Measurements from ENCODE around the gene B3GNT7.
"Not testable (repeated sequence)": the region's sequence is repeated elsewhere in the genome, so short reads cannot be mapped to it uniquely, and the experiment has no call there.

B3GNT7 gene

DNA sequence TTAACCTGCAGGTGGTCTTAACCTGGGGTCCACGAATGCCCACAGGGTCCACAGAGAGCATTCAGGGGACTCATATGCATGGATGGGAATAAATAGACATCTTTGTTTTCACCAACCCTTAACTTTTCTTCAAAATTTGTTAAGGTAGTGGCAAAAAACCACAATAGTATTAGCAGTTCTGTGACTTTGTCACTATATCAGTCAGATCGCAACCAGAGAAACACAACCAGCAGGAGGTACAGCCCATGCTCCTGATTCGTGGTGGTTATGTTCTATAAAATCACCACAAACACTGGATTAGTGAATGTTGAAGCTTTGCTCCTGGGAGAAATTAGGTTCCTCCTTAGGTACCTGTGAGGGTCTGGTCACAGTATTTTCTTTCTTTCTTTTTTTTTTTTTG, 31.6 kb downstream of the B3GNT7 start:
- DNase-seq (ENCODE audit: low spot score), result no peak

DNA sequence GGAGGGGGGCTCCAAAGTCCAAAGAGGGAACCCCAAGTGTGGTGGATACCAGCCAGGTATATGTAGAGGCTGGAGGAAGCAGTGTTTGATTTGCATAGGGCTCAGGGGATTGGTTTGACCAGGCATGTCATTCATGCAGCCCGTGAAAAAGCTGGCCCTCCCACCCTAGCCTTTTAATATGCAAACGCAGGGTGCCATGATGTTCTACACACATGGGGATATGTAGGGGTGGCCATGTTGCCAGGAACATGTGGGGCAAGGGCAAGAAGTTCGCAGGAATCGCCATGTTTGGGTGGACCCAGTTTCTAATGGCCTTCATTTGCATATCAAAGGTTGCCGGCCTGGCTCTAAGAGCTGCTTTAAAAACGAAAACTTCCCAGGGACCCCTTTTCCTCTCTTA, 33.6 kb downstream of the B3GNT7 start:
- DNase-seq (ENCODE audit: low spot score), result no peak

DNA sequence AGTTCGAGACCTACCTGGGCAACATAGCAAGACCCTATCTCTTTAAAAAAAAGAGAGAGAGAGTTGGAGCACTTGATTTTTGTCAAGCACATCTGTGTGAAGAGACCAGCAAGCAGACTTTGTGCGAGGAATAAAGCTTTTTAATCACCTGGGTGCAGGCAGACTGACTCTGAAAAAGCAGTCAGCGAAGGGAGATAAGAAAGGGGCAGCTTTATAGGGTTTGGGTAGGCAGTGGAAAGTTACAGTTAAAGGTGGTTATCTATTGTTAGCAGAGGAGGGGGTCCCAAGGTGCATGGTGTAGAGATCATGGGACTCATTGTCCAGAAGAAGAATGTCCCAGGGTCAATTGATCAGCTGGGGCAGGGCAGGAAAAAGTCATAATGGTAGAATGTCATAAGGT, 34.4 kb downstream of the B3GNT7 start:
- no peak for DNase-seq (ENCODE audit: low spot score)

DNA sequence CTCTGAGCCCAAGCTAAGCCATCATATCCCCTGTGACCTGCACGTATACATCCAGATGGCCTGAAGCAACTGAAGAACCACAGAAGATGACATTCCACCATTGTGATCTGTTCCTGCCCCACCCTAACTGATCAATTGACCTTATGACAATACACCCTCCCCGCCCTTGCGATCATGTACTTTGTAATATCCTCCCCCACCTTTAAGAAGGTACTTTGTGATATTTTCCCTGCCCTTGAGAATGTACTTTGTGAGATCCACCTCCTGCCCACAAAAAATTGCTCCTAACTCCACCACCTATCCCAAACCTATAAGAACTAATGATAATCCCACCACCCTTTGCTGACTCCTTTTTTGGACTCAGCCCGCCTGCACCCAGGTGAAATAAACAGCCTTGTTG, 34.9 kb downstream of the B3GNT7 start:
- DNase-seq (ENCODE audit: low spot score), result not testable (repeated sequence)

DNA sequence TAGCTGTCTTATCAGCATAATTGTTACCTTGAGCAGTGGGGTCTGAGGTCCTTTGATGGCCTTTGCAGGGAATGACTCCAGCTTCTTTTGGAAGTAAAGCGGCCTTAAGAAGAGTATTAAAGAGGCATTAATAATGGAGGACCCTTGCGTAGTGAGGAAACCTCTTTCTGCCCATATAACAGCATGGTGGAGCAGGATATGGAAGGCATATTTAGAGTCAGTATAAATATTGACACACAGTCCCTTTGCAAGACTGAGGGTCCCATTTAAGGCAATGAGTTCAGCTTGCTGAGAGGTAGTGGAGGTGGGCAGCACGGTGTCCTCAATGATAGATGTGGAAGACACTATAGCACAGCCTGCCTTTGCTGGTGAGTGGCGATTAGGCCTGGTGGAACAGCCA, 36.1 kb downstream of the B3GNT7 start:
- no peak for DNase-seq (ENCODE audit: low spot score)

DNA sequence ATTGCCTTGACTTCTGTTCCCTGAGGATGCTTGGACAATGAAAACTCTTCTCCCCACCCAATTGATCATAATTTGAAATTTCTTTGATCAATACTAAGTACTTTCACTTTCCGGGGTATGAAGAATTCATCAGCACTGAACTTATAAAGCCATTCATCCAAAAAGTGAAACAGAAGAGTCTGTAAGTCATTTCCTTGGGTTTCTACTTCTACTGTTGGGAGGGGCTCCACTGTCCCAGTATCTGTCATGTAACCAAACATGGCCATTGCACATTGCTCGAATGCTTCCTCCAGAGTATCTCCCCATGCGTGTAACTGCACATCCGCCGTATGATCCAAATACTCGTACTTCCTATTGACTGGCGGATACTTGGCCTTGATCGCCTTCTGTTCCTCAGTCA, 38.5 kb downstream of the B3GNT7 start:
- no peak for DNase-seq (ENCODE audit: low spot score)

DNA sequence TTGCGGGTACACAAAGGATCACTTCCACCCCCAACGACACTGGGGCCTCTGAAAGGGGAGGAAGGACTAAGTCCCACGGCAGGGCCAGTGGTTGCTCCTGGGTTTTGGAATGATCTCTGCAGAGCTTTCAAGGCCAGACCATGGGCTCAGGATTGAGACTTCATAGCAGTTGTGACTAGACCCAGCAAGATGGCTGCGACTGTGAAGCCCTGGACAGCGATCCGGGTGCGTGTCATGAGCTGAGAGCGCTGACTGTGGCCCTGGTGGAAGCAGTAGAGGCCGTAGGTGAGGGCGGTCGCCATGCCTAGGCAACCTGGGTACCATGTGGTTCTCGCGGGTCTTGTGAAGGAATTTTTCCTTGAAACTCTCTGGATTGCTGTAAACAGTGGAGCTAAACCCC, 41.4 kb downstream of the B3GNT7 start:
- no peak for DNase-seq (ENCODE audit: low spot score)

DNA sequence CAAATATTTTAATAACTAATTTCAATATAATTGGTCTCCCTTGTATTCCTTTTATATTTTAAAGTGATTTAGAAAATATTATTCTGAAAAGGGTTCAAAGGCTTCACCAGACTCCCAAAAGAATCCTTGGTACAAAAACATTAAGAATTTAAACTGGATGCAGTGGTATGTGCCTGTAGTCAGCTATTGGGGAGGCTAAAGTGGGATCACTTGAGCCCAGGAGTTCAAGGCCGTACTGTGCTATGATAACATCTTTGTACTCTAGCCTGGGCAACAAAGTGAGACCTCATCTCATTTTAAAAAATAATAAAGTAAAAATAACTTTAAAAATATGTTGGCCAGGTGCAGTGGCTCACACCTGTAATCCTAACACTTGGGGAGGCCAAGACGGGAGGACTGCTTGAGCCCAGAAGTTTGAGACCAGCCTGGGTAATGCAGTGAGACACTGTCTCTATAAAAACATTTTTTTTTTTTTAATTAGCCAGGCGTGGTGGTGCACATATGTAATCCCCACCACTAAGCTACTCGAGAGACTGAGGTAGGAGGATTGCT, 54.1 kb downstream of the B3GNT7 start:
- DNase-seq (ENCODE audit: low spot score), result no peak

DNA sequence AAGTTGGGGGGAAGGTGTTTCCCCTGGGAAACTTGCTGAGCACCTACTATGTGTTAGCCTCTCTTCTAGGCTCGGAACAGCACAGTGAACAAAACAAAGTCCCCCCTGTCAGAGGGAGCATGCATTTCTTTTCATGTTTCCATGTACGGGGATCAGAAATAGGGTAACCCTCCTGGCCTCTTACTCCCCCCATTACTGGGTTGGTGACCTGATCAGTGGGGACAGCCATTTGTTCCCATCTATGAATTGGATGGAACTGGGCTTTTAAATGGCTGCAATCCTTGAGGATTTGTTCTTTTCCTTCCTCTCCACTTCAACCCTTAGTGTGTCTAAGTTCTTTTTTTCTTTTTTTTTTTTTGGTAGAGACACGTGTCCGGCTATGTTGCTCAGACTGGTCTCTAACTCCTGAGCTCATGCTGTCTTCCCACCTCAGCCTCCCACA, 55.1 kb downstream of the B3GNT7 start:
- no peak for DNase-seq (ENCODE audit: low spot score)

Data from LoVo (cell line).